HFFc6 (cell line): ENCODE measurements around the gene GSG1L2. TPM values are rescaled to one million over a fixed set of nuclear protein-coding genes. Genes with fewer than 3 reads are reported as not detected.

Experiments
- DNase-seq: peaks from one replicate; pipeline ENCODE4 v3.0.0-alpha.2; 2018
- H3K27ac Mint-ChIP-seq: 2 replicates; pipeline ENCODE4 v1.8.0; 2020; ENCODE audit warnings: mild to moderate bottlenecking, mixed read lengths
- H3K27me3 Mint-ChIP-seq: 2 replicates; pipeline ENCODE4 v1.8.0; 2021; ENCODE audit warnings: mild to moderate bottlenecking, moderate library complexity, mixed read lengths; ENCODE audit not compliant: insufficient read depth
- H3K36me3 Mint-ChIP-seq: 2 replicates; pipeline ENCODE4 v1.8.0; 2021; ENCODE audit warnings: low read depth, mixed read lengths
- H3K4me1 Mint-ChIP-seq: 2 replicates; pipeline ENCODE4 v1.8.0; 2020; ENCODE audit warnings: low read depth, mixed read lengths
- H3K4me3 Mint-ChIP-seq: 2 replicates; pipeline ENCODE4 v1.8.0; 2020; ENCODE audit warnings: mild to moderate bottlenecking, moderate library complexity, mixed read lengths
- H3K9me3 Mint-ChIP-seq: 2 replicates; pipeline ENCODE4 v1.8.0; 2020; ENCODE audit warnings: mild to moderate bottlenecking, mixed read lengths
- CTCF ChIP-seq: fragments of 200-600 bp; sonication (generic); IDR thresholded peaks from 2 replicates; pipeline ENCODE4 v1.5.0; 2021; ENCODE audit warnings: antibody characterized with exemption, mild to moderate bottlenecking
- total RNA-seq, 6 experiments: library from RNA; stranded (reverse); fragmentation: NEBNext Ultra II Directional; extraction: Animal tissue kit (Norgen Biotek cat#: 25700); gene quantifications; 2 replicates in 1 of 6; 3 replicates in 5 of 6; pipeline ENCODE4 v1.2.3, GENCODE V29; 2021

The GSG1L2 gene
- total RNA-seq, 6 experiments from 2014 or later, result not detected

- no peak for TF ChIP-seq CTCF
- H3K4me1 Mint-ChIP-seq, result no peaks in the 10 kb centered on the region
- no peaks in the 10 kb centered on the region for H3K36me3 Mint-ChIP-seq
- H3K27ac Mint-ChIP-seq, result no peak overlapping the region
- H3K27me3 Mint-ChIP-seq, result peaks cover 13% of the 10 kb centered on the region; the same call in 1 of the 2 replicates
- no peak for DNase-seq
- H3K9me3 Mint-ChIP-seq, result peaks cover 5% of the 10 kb centered on the region
- no peak overlapping the region for H3K4me3 Mint-ChIP-seq
These were observed 11.6 kb downstream of the GSG1L2 start for GRCh38 chr17:9810100-9810949.

- Mint-ChIP-seq H3K4me3 (no peak overlapping the region), H3K9me3 (peaks cover 13% of the 10 kb centered on the region), H3K27me3 (peaks cover 12% of the 10 kb centered on the region; the same call in 1 of the 2 replicates), H3K27ac (no peak overlapping the region), H3K4me1 (no peaks in the 10 kb centered on the region), H3K36me3 (no peaks in the 10 kb centered on the region)
- no peak for TF ChIP-seq CTCF
- DNase-seq, result no peak
These were observed 12.5 kb downstream of the GSG1L2 start for GRCh38 chr17:9809409-9809808.

- DNase-seq, result no peak
- peaks cover 16% of the 10 kb centered on the region for H3K27me3 Mint-ChIP-seq
- peaks cover 21% of the 10 kb centered on the region for H3K9me3 Mint-ChIP-seq
- no peaks in the 10 kb centered on the region; the same call in 1 of the 2 replicates for H3K4me1 Mint-ChIP-seq
- no peak for TF ChIP-seq CTCF
- no peak overlapping the region for H3K4me3 Mint-ChIP-seq
- no peaks in the 10 kb centered on the region for H3K36me3 Mint-ChIP-seq
- no peak overlapping the region for H3K27ac Mint-ChIP-seq
These were observed 15.2 kb downstream of the GSG1L2 start for GRCh38 chr17:9806699-9807098.

GRCh38 chr17:9805769-9806168 is 16.1 kb downstream of the GSG1L2 start:
- Mint-ChIP-seq H3K4me3 (no peak overlapping the region), H3K27me3 (peaks cover 16% of the 10 kb centered on the region), H3K36me3 (no peaks in the 10 kb centered on the region), H3K9me3 (peaks cover 21% of the 10 kb centered on the region), H3K27ac (no peak overlapping the region), H3K4me1 (no peaks in the 10 kb centered on the region; the same call in 1 of the 2 replicates)
- TF ChIP-seq CTCF, result no peak
- DNase-seq, result no peak

- H3K4me1 Mint-ChIP-seq, result no peaks in the 10 kb centered on the region; the same call in 1 of the 2 replicates
- H3K9me3 Mint-ChIP-seq, result peaks cover 22% of the 10 kb centered on the region
- no peak overlapping the region for H3K4me3 Mint-ChIP-seq
- TF ChIP-seq CTCF, result no peak
- peaks cover 21% of the 10 kb centered on the region for H3K27me3 Mint-ChIP-seq
- H3K27ac Mint-ChIP-seq, result no peak overlapping the region; the same call in 1 of the 2 replicates
- no peak for DNase-seq
- no peaks in the 10 kb centered on the region for H3K36me3 Mint-ChIP-seq
These were observed 19.2 kb downstream of the GSG1L2 start for GRCh38 chr17:9802697-9803096.
